ENCODE measurements around the gene SHISA5. TPM values are rescaled to one million over a fixed set of nuclear protein-coding genes. Genes with fewer than 3 reads are reported as not detected.

The SHISA5 gene
- total RNA-seq, 1 experiment from 2014 or later: 104 TPM

- ATAC-seq: no peak
These were observed 11.3 kb downstream of the SHISA5 start for GRCh38 chr3:48492461-48493202.

More at GRCh38 chr3:48492461-48493202, 11.3 kb downstream of the SHISA5 start:
- Histone ChIP-seq H3K27ac (ENCODE audit: low read depth, low read length) (no peak overlapping the region), H3K36me3 (ENCODE audit: control insufficient read depth in 1 of 2, insufficient read depth in 2 of 2, low read length in 2 of 2) (no peaks in the 10 kb centered on the region), H3K4me2 (ENCODE audit: low read length) (no peak overlapping the region), H2AFZ (ENCODE audit: low read depth, low read length, poor library complexity, severe bottlenecking) (no peak overlapping the region), H3K9ac (ENCODE audit: low read length) (no peak overlapping the region), H3K27me3 (ENCODE audit: insufficient read depth, low read length) (no peaks in the 10 kb centered on the region), H3K79me2 (ENCODE audit: insufficient read depth, low read length) (no peaks in the 10 kb centered on the region), H3K4me1 (ENCODE audit: control insufficient read depth in 1 of 2, insufficient read depth in 2 of 2, low read length in 2 of 2) (no peaks in the 10 kb centered on the region), H4K20me1 (ENCODE audit: insufficient read depth) (no peaks in the 10 kb centered on the region), H3K4me3 (replicated peaks in 1 of 2; ENCODE audit: low read depth in 1 of 2, low read length in 2 of 2) (no peak overlapping the region), H3K9me2 (ENCODE audit: insufficient read depth) (no peaks in the 10 kb centered on the region), H3K9me3 (ENCODE audit: control insufficient read depth in 1 of 2, insufficient read depth in 1 of 2, low read depth in 1 of 2, low read length in 2 of 2) (no peaks in the 10 kb centered on the region)
- BruUV-seq (replicated peaks): no TSS peak
- no peak for TF ChIP-seq ZFX (IDR thresholded peaks at IDR 0.05)
- TF ChIP-seq, protein P1, sequence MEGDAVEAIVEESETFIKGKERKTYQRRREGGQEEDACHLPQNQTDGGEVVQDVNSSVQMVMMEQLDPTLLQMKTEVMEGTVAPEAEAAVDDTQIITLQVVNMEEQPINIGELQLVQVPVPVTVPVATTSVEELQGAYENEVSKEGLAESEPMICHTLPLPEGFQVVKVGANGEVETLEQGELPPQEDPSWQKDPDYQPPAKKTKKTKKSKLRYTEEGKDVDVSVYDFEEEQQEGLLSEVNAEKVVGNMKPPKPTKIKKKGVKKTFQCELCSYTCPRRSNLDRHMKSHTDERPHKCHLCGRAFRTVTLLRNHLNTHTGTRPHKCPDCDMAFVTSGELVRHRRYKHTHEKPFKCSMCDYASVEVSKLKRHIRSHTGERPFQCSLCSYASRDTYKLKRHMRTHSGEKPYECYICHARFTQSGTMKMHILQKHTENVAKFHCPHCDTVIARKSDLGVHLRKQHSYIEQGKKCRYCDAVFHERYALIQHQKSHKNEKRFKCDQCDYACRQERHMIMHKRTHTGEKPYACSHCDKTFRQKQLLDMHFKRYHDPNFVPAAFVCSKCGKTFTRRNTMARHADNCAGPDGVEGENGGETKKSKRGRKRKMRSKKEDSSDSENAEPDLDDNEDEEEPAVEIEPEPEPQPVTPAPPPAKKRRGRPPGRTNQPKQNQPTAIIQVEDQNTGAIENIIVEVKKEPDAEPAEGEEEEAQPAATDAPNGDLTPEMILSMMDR (IDR thresholded peaks at IDR 0.05 in 2 of 3, conservative IDR thresholded peaks at IDR 0.05 in 1 of 3; ENCODE audit: borderline replicate concordance in 1 of 3, insufficient read depth in 1 of 3, low read depth in 2 of 3, low read length in 2 of 3): no peak
- TF ChIP-seq, protein P2, sequence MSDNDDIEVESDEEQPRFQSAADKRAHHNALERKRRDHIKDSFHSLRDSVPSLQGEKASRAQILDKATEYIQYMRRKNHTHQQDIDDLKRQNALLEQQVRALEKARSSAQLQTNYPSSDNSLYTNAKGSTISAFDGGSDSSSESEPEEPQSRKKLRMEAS (IDR thresholded peaks at IDR 0.05): no peak
- no peak for TF ChIP-seq EZH2 (IDR thresholded peaks at IDR 0.05)
- TF ChIP-seq ELF1 (IDR thresholded peaks at IDR 0.05; ENCODE audit: borderline replicate concordance, low read depth): no peak
- TF ChIP-seq SP1 (IDR thresholded peaks at IDR 0.05; ENCODE audit: low read depth): no peak
- no peak for TF ChIP-seq POLR2A (IDR thresholded peaks at IDR 0.05; ENCODE audit: borderline replicate concordance, extremely low read depth, insufficient read depth, insufficient read length)
- TF ChIP-seq, protein P3, sequence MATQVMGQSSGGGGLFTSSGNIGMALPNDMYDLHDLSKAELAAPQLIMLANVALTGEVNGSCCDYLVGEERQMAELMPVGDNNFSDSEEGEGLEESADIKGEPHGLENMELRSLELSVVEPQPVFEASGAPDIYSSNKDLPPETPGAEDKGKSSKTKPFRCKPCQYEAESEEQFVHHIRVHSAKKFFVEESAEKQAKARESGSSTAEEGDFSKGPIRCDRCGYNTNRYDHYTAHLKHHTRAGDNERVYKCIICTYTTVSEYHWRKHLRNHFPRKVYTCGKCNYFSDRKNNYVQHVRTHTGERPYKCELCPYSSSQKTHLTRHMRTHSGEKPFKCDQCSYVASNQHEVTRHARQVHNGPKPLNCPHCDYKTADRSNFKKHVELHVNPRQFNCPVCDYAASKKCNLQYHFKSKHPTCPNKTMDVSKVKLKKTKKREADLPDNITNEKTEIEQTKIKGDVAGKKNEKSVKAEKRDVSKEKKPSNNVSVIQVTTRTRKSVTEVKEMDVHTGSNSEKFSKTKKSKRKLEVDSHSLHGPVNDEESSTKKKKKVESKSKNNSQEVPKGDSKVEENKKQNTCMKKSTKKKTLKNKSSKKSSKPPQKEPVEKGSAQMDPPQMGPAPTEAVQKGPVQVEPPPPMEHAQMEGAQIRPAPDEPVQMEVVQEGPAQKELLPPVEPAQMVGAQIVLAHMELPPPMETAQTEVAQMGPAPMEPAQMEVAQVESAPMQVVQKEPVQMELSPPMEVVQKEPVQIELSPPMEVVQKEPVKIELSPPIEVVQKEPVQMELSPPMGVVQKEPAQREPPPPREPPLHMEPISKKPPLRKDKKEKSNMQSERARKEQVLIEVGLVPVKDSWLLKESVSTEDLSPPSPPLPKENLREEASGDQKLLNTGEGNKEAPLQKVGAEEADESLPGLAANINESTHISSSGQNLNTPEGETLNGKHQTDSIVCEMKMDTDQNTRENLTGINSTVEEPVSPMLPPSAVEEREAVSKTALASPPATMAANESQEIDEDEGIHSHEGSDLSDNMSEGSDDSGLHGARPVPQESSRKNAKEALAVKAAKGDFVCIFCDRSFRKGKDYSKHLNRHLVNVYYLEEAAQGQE (IDR thresholded peaks at IDR 0.05; ENCODE audit: low read depth): no peak
- no peak for TF ChIP-seq RAD21 (IDR thresholded peaks at IDR 0.05; ENCODE audit: low read depth)
- no peak for TF ChIP-seq POLR2AphosphoS5 (IDR thresholded peaks at IDR 0.05; ENCODE audit: low read depth, low read length)
- no peak for TF ChIP-seq ZBTB33 (IDR thresholded peaks at IDR 0.05; ENCODE audit: extremely low read depth, insufficient replicate concordance, low read length)
- no peak for TF ChIP-seq CBX3 (IDR thresholded peaks at IDR 0.05; ENCODE audit: low read depth)
- TF ChIP-seq SIN3A (IDR thresholded peaks at IDR 0.05; ENCODE audit: low read depth): no peak
- TF ChIP-seq SRF (IDR thresholded peaks at IDR 0.05; ENCODE audit: low read depth): no peak
- no peak for TF ChIP-seq EZH2phosphoT487 (IDR thresholded peaks at IDR 0.05; ENCODE audit: borderline replicate concordance)
- TF ChIP-seq JUND (IDR thresholded peaks at IDR 0.05): no peak
- TF ChIP-seq EGR1 (IDR thresholded peaks at IDR 0.05; ENCODE audit: low read depth): no peak
- no peak for TF ChIP-seq FOSL1 (IDR thresholded peaks at IDR 0.05; ENCODE audit: low read depth)
- ChIA-PET RAD21 (ENCODE audit: low non-redundant PET in 1 of 2, low total read pairs in 2 of 2, uncharacterized antibody in 2 of 2, unreplicated experiment in 2 of 2) (no interaction called here), POLR2A (no interaction called here), CTCF (no interaction called here)
- no peak for DNase-seq (ENCODE audit: low read depth, low spot score)
- intact Hi-C loops (cut with micrococcal nuclease): no loop called here
